Measurements from ENCODE around the gene SLC6A3. TPM values are rescaled to one million over a fixed set of nuclear protein-coding genes. Genes with fewer than 3 reads are reported as not detected.
"Not testable (repeated sequence)": the region's sequence is repeated elsewhere in the genome, so short reads cannot be mapped to it uniquely, and the experiment has no call there.

SLC6A3 gene
- total RNA-seq, 1 donor from 2014 or later, result not detected

DNA sequence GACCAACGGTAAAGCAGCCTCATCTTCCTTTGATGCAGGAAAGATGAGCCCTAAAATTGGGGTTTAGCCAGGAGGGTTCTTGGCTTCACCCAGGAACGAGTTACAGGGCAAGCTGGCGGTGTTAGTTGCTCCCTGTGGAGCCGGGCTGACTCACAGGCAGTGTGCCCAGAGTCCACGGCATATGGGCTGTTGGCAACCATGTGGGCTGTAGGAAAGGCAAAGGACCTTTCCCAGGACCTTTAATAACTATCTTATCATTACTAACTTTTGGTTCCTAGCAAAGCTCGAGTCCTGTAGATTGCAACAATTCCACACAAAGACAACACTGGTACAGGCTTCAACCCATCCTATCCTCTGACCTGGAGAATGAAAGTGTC, 70.6 kb downstream of the SLC6A3 start:
- Mint-ChIP-seq H3K27me3 (ENCODE audit: insufficient read depth) (peaks cover 2% of the 10 kb centered on the region), H3K36me3 (ENCODE audit: low read depth) (no peaks in the 10 kb centered on the region)

DNA sequence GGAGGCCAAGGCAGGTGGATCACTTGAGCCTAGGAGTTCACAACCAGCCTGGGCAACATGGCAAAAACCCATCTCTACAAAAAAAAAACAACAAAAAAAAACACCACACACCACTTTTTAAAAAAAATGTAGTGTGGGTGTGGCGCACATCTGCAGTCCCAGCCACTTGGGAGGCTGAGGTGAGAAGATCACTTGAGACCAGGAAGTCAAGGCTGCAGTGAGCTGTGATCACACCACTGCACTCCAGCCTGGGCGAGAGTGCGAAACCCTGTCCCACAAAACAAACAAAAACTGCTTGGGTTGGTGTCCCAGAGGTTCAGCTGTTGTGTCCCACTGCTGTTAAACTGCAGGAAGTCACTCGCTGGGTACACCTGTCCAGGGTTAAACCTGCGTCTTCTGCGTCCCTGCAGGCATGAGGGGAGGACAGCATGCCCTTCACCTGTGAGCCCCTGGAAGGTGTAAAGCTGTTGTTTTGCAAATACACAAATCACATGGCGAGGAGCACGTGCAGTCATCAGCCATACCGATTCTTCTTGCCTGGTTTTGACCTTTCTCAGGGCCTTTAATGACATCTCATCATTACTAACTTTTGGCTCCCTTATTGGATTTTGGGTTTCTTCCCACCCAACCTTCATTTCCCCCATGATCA, 71.1 kb downstream of the SLC6A3 start:
- H3K4me3 Mint-ChIP-seq, result no peak overlapping the region
- no peaks in the 10 kb centered on the region for H3K9me3 Mint-ChIP-seq
- H3K27me3 Mint-ChIP-seq (ENCODE audit: insufficient read depth), result peaks cover 2% of the 10 kb centered on the region
- H3K4me1 Mint-ChIP-seq (ENCODE audit: low read depth), result no peaks in the 10 kb centered on the region
- no peak for DNase-seq (ENCODE audit: low spot score)
- H3K36me3 Mint-ChIP-seq (ENCODE audit: low read depth), result no peaks in the 10 kb centered on the region
- intact Hi-C loops (cut with micrococcal nuclease), result no loop called here
- H3K27ac Mint-ChIP-seq, result no peak overlapping the region

More for the DNA sequence above, 70.6 kb downstream of the SLC6A3 start:
- Mint-ChIP-seq H3K9me3 (no peaks in the 10 kb centered on the region), H3K4me1 (ENCODE audit: low read depth) (no peaks in the 10 kb centered on the region), H3K4me3 (no peak overlapping the region), H3K27ac (no peak overlapping the region)
- no peak for DNase-seq (ENCODE audit: low spot score)
- intact Hi-C loops (cut with micrococcal nuclease), result no loop called here

DNA sequence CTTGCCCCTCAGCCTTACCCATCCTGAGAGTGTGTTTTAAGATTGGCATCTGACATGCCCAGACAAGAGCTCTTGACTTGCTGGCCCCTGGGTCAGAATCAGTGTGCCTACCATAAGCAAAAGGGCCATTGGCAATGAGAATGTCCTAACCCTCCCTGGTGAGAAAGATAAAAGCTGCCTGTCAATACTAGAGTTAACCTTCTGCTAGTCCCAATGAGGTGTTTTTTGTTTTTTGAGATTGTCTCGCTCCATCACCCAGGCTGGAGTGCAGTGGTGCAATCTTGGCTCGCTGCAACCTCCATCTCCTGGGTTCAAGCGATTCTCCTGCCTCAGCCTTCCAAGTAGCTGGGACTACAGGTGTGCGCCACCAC, 73.3 kb downstream of the SLC6A3 start:
- H3K4me3 Mint-ChIP-seq; intact Hi-C loops (cut with micrococcal nuclease); H3K4me1 Mint-ChIP-seq (ENCODE audit: low read depth); DNase-seq (ENCODE audit: low spot score); H3K27me3 Mint-ChIP-seq (ENCODE audit: insufficient read depth); H3K27ac Mint-ChIP-seq; H3K36me3 Mint-ChIP-seq (ENCODE audit: low read depth); H3K9me3 Mint-ChIP-seq: not testable (repeated sequence)

DNA sequence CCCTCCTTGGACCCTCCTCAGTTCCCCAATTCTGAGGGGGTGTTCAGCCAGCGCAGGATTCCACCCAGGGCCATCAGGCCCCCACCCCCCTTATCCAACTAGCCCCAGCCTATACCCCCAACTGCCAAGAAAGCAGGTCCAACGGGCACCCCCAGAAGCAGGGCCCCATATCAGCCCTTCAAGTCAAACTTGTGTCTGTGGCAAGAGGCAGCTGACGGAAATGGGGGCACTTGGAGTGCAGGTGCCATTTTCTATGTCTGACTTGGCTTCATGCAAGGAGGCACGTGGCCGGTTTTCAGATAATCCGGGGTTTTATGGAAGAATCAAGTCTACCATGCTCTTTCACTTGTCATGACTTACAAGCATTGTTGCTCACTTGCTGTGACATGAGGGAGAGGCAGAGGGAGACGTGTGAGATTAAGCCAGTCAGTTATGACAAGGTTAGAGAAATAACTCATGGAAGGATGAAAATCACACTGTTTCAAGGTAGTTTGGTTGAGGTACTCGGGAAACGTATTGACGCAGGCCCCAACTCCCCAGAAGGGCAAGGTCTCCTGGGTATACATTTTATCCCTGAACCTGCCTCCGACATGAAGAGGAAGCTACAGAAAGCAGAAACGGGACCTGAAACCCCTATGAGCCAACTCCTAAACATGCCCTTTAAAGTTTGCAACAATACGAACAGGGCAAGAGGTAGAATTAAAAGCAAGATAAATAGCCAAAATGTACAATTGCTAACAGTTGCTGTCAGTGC, 73.8 kb downstream of the SLC6A3 start:
- intact Hi-C loops (cut with micrococcal nuclease), result no loop called here
- no peaks in the 10 kb centered on the region for H3K36me3 Mint-ChIP-seq (ENCODE audit: low read depth)

DNA sequence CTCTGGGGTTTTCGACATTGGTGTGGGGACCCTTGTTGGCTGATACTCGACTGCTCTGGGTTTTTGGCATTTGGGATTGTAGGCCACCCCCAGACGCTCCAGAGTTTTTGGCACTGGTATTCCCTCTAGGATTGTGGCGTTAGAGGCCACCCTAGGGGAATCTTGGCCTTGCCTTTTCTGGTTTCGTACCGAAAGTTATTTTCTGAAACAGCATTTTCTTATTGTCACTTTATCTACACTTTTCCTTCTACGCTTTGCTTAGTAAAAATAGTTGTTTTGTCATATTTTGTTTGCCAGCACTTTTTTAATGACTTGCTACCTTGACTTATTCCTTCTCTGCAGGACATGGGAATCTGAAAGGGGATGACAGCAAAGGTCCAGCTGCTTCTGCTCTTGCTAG, 75.2 kb downstream of the SLC6A3 start:
- Mint-ChIP-seq H3K27me3 (ENCODE audit: insufficient read depth) (peaks cover 2% of the 10 kb centered on the region), H3K36me3 (ENCODE audit: low read depth) (no peaks in the 10 kb centered on the region), H3K4me3 (no peak overlapping the region), H3K9me3 (no peaks in the 10 kb centered on the region), H3K4me1 (ENCODE audit: low read depth) (no peaks in the 10 kb centered on the region), H3K27ac (no peak overlapping the region)
- intact Hi-C loops (cut with micrococcal nuclease), result no loop called here
- no peak for DNase-seq (ENCODE audit: low spot score)

More for the DNA sequence above, 73.8 kb downstream of the SLC6A3 start:
- no peak overlapping the region for H3K4me3 Mint-ChIP-seq
- no peak for DNase-seq (ENCODE audit: low spot score)
- H3K27ac Mint-ChIP-seq, result no peak overlapping the region
- H3K4me1 Mint-ChIP-seq (ENCODE audit: low read depth), result no peaks in the 10 kb centered on the region
- H3K27me3 Mint-ChIP-seq (ENCODE audit: insufficient read depth), result no peaks in the 10 kb centered on the region
- H3K9me3 Mint-ChIP-seq, result no peaks in the 10 kb centered on the region

DNA sequence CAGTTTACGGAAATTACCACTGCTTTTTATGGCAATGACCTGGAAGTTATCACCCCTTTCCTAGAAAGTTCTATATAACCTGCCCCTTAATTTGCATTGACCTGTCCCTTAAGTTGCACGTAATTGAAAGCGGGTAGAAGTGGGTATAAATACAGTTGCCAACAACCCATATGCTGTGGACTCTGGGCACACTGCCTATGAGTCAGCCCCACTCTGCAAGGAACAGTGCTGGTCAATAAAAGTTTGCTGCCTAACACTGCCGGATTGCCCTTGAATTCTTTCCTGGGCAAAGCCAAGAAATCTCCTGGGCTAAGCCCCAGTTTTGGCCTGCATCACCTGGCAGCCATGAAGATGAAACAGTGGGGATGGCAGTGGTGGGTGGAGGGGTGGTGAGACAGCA, 76.5 kb downstream of the SLC6A3 start:
- no peak overlapping the region for H3K27ac Mint-ChIP-seq
- no peak for DNase-seq (ENCODE audit: low spot score)
- peaks cover 3% of the 10 kb centered on the region for H3K27me3 Mint-ChIP-seq (ENCODE audit: insufficient read depth)
- H3K9me3 Mint-ChIP-seq, result no peaks in the 10 kb centered on the region
- no peaks in the 10 kb centered on the region for H3K4me1 Mint-ChIP-seq (ENCODE audit: low read depth)
- intact Hi-C loops (cut with micrococcal nuclease), result no loop called here
- H3K36me3 Mint-ChIP-seq (ENCODE audit: low read depth), result no peaks in the 10 kb centered on the region
- H3K4me3 Mint-ChIP-seq, result no peak overlapping the region

DNA sequence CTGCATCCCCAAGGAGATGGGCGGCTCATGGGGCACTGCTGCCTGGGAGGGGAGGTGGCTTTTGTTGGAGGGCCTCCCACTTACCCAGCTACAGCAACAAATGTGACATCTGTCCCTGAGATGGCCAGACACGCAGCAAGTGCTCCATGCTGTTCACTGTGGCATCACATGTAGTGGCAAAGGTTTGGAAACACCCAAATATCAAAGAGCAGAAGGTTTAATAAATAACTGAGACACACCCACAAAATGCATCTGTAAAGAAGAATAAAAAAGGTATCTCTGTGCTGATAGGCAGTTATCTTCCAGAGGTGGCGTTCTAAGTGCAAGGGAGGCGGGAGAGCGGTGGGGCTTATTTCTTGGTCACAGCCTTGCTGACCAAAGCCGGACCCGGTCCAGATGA, 77.0 kb downstream of the SLC6A3 start:
- intact Hi-C loops (cut with micrococcal nuclease), result no loop called here
- no peak overlapping the region for H3K4me3 Mint-ChIP-seq

DNA sequence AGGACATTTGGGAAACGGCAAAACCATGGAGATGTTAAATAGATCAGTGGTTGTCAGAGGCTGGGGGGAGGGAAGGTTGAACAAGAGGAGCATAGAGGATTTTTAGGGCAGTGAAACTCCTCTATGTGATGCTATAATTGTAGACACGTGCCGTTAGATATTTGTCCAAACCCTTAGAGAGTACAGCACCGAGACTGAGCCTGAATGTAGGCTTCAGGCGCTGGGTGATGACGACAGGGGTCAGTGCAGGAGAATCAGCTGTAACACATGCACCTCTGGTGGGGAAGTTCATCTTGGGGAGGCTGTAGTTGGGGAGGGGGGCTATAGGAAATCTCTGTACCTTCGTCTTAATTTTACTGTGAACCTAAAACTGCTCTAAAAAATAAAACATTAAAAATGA, 78.1 kb downstream of the SLC6A3 start:
- Mint-ChIP-seq H3K9me3 (no peaks in the 10 kb centered on the region), H3K27me3 (ENCODE audit: insufficient read depth) (peaks cover 6% of the 10 kb centered on the region), H3K27ac (no peak overlapping the region), H3K4me3 (no peak overlapping the region), H3K36me3 (ENCODE audit: low read depth) (no peaks in the 10 kb centered on the region), H3K4me1 (ENCODE audit: low read depth) (no peaks in the 10 kb centered on the region)
- intact Hi-C loops (cut with micrococcal nuclease), result no loop called here
- no peak for DNase-seq (ENCODE audit: low spot score)

More for the DNA sequence above, 77.0 kb downstream of the SLC6A3 start:
- Mint-ChIP-seq H3K27ac (no peak overlapping the region), H3K4me1 (ENCODE audit: low read depth) (no peaks in the 10 kb centered on the region), H3K27me3 (ENCODE audit: insufficient read depth) (peaks cover 3% of the 10 kb centered on the region), H3K9me3 (no peaks in the 10 kb centered on the region), H3K36me3 (ENCODE audit: low read depth) (no peaks in the 10 kb centered on the region)
- no peak for DNase-seq (ENCODE audit: low spot score)

DNA sequence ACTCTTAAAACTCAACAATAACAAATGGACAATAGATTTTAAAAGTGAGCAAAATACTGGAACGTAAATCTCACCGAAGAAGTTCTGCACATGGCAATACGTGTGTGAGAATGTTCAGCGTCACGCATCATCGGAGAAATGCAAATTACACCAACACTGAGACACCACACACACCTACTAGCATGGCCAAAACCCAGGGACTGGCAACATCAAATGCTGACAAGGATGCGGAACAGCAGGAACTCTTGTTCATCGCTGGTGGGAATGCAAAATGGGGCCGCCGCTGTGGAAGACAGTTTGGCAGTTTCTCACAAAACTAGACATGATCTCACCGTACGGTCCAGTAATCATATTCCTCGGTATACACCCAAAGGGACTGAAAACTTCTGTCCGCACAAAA, 78.7 kb downstream of the SLC6A3 start:
- Mint-ChIP-seq H3K27ac (no peak overlapping the region), H3K4me1 (ENCODE audit: low read depth) (no peaks in the 10 kb centered on the region), H3K4me3 (no peak overlapping the region), H3K36me3 (ENCODE audit: low read depth) (no peaks in the 10 kb centered on the region), H3K27me3 (ENCODE audit: insufficient read depth) (peaks cover 6% of the 10 kb centered on the region), H3K9me3 (no peaks in the 10 kb centered on the region)
- intact Hi-C loops (cut with micrococcal nuclease), result no loop called here
- no peak for DNase-seq (ENCODE audit: low spot score)

DNA sequence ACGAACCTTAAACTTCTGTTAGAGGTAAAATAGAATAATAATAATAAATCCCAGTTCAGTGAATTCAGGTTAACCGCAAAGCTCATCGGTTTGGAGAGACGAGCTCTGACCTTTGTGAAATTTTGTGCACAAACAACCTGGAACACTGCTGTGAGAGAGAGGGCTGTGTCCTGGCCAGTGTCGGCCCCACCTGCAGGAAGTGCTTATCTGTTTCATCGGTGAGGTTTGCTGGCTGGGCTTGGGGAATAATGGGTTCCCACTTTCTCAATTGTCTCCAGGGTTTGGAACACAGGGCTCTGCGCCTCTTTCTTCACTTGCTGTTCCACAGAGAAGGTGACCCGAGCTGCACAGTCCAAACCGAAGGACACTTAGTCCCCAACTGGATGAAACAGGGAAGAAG, 81.0 kb downstream of the SLC6A3 start:
- intact Hi-C loops (cut with micrococcal nuclease), result no loop called here

DNA sequence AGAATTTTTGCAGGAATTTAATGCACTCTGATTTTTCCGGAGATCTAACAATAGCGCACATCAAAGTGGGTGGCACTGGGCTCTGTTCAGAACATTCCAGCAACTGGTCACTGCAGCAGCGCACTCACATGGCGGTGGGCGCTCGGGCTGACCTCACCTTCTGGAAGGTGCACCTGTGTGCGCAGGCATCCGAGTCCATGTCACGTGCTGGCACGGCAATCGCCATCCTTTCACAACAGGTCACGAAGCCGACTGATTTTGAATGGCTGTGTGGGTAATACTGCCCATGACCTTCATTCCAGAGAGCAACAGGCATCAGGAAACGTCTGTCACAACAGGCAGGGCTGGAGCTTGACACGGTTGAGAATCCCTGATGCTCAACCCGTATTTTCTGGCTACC, 81.7 kb downstream of the SLC6A3 start:
- no peaks in the 10 kb centered on the region for H3K36me3 Mint-ChIP-seq (ENCODE audit: low read depth)
- no peaks in the 10 kb centered on the region for H3K4me1 Mint-ChIP-seq (ENCODE audit: low read depth)
- H3K27ac Mint-ChIP-seq, result no peak overlapping the region
- DNase-seq (ENCODE audit: low spot score), result no peak
- intact Hi-C loops (cut with micrococcal nuclease), result no loop called here
- no peaks in the 10 kb centered on the region for H3K9me3 Mint-ChIP-seq
- H3K27me3 Mint-ChIP-seq (ENCODE audit: insufficient read depth), result peaks cover 6% of the 10 kb centered on the region
- no peak overlapping the region for H3K4me3 Mint-ChIP-seq

More for the DNA sequence above, 81.0 kb downstream of the SLC6A3 start:
- H3K4me3 Mint-ChIP-seq, result no peak overlapping the region
- no peaks in the 10 kb centered on the region for H3K9me3 Mint-ChIP-seq
- H3K27me3 Mint-ChIP-seq (ENCODE audit: insufficient read depth), result peaks cover 6% of the 10 kb centered on the region
- no peaks in the 10 kb centered on the region for H3K4me1 Mint-ChIP-seq (ENCODE audit: low read depth)
- DNase-seq (ENCODE audit: low spot score), result no peak
- no peak overlapping the region for H3K27ac Mint-ChIP-seq
- H3K36me3 Mint-ChIP-seq (ENCODE audit: low read depth), result no peaks in the 10 kb centered on the region

DNA sequence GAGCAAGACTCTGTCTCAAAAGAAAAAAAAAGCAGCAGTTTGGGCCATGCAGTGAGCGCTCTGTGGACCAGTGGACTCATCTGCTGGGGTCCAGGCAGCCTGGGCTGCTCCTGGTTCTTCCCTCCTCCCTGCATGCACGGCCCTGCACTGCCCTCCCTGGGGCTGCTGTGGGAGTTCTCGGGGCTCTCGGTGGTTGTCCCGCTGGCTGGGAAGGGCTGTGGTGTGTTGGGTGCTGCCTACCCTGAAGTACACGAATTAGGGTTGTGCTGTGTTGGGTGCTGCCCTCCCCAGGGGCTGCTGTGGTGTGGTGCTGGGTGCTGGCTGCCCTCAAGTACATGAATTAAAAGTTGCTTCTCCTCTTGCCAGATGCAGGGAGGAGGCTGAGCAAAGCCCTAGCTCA, 82.1 kb downstream of the SLC6A3 start:
- no peak for DNase-seq (ENCODE audit: low spot score)
- H3K4me3 Mint-ChIP-seq, result no peak overlapping the region
- H3K36me3 Mint-ChIP-seq (ENCODE audit: low read depth), result no peaks in the 10 kb centered on the region
- H3K4me1 Mint-ChIP-seq (ENCODE audit: low read depth), result no peaks in the 10 kb centered on the region
- H3K27ac Mint-ChIP-seq, result no peak overlapping the region
- H3K9me3 Mint-ChIP-seq, result no peaks in the 10 kb centered on the region
- intact Hi-C loops (cut with micrococcal nuclease), result no loop called here
- H3K27me3 Mint-ChIP-seq (ENCODE audit: insufficient read depth), result peaks cover 6% of the 10 kb centered on the region

DNA sequence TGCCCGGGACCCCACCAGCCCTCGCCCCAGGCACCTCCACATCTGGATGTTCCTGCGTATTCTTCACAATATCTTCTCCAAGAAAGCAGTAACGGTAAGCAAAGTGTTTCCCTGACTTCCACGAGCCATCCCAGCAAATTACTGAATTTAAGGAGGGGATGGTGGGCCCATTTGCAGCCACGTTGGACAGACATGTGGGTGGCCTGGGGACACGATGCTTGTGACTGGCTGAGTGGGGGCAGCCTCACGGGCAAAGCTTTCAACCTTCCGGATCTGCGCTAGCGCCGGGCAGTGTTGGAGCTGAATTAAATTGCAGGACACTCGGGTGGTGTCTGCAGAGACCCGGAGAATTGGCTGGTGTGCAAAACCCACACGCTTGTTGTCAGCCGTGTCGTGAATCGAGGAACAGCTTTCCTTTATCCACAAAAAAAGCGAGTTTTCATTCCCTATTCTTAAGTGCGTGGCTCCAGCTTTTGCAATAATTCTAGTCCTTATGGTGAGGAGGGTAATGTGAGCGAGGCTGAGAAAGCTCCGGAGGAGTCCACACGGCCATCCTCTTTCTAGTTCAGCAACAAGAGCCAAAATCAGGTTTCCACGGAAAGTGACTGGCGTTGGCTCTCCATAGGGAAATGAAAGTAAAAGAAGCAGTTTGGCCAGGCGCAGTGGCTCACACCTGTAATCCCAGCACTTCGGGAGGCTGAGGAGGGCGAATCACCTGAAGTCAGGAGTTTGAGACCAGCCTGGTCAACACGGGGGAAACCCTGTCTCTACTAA, 82.8 kb downstream of the SLC6A3 start:
- Mint-ChIP-seq H3K27ac (no peak overlapping the region), H3K4me1 (ENCODE audit: low read depth) (no peaks in the 10 kb centered on the region), H3K27me3 (ENCODE audit: insufficient read depth) (peaks cover 6% of the 10 kb centered on the region), H3K4me3 (no peak overlapping the region), H3K36me3 (ENCODE audit: low read depth) (no peaks in the 10 kb centered on the region), H3K9me3 (no peaks in the 10 kb centered on the region)
- no peak for DNase-seq (ENCODE audit: low spot score)
- intact Hi-C loops (cut with micrococcal nuclease), result no loop called here
